ENCODE results near the gene TMEM121B.

The TMEM121B gene

GRCh38 chr22:17101475-17102296, 19.5 kb downstream of the TMEM121B start:
- 91% methylated on average over 14 of the region's 14 CpGs for WGBS
- Histone ChIP-seq H3K27ac (ENCODE audit: low read depth, low read length) (no peak overlapping the region), H3K36me3 (ENCODE audit: insufficient read depth, low read length) (no peaks in the 10 kb centered on the region; the same call in 1 of the 2 replicates), H3K4me1 (ENCODE audit: insufficient read depth, low read length) (no peaks in the 10 kb centered on the region), H3K4me3 (ENCODE audit: low read length) (no peak overlapping the region), H3K9me3 (ENCODE audit: insufficient read depth, low read depth, low read length) (no peaks in the 10 kb centered on the region), H3K27me3 (ENCODE audit: insufficient read depth, low read length) (no peaks in the 10 kb centered on the region), H3K9ac (ENCODE audit: low read depth, low read length) (no peak overlapping the region)

DNA sequence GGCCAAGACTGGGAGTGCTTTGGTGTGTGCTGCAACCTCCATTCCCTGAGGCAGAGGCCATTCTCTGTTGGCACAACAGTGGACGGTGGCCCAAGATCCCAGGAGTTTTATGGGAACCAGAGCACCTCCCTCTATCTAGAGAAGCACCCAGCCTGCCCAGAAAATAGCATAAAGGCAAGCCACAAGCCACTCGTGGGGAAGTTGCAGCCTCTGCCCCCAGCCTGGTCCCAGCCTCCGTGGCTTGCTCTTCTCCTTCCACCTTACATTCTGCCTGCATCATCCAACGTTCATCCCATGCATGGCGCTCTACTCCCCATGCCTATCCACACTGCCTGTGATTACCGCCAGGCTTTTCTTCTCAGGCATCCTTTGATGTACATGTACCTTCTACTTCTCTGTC, 20.5 kb downstream of the TMEM121B start:
- Histone ChIP-seq H3K36me3 (ENCODE audit: insufficient read depth, low read length) (no peaks in the 10 kb centered on the region; the same call in 1 of the 2 replicates), H3K9me3 (ENCODE audit: insufficient read depth, low read depth, low read length) (no peaks in the 10 kb centered on the region), H3K9ac (ENCODE audit: low read depth, low read length) (no peak overlapping the region), H3K4me3 (ENCODE audit: low read length) (no peak overlapping the region), H3K27ac (ENCODE audit: low read depth, low read length) (no peak overlapping the region), H3K27me3 (ENCODE audit: insufficient read depth, low read length) (no peaks in the 10 kb centered on the region), H3K4me1 (ENCODE audit: insufficient read depth, low read length) (no peaks in the 10 kb centered on the region)
- 92% methylated on average over 6 of the region's 6 CpGs for WGBS

GRCh38 chr22:17098379-17098819, 22.8 kb downstream of the TMEM121B start:
- H3K9ac ChIP-seq (ENCODE audit: low read depth, low read length), result no peak overlapping the region
- H3K27ac ChIP-seq (ENCODE audit: low read depth, low read length), result no peak overlapping the region
- no peaks in the 10 kb centered on the region for H3K27me3 ChIP-seq (ENCODE audit: insufficient read depth, low read length)
- H3K4me1 ChIP-seq (ENCODE audit: insufficient read depth, low read length), result no peaks in the 10 kb centered on the region
- no peaks in the 10 kb centered on the region for H3K9me3 ChIP-seq (ENCODE audit: insufficient read depth, low read depth, low read length)
- no peaks in the 10 kb centered on the region; the same call in 1 of the 2 replicates for H3K36me3 ChIP-seq (ENCODE audit: insufficient read depth, low read length)
- no peak overlapping the region for H3K4me3 ChIP-seq (ENCODE audit: low read length)
- WGBS, result 85% methylated on average over 7 of the region's 7 CpGs

DNA sequence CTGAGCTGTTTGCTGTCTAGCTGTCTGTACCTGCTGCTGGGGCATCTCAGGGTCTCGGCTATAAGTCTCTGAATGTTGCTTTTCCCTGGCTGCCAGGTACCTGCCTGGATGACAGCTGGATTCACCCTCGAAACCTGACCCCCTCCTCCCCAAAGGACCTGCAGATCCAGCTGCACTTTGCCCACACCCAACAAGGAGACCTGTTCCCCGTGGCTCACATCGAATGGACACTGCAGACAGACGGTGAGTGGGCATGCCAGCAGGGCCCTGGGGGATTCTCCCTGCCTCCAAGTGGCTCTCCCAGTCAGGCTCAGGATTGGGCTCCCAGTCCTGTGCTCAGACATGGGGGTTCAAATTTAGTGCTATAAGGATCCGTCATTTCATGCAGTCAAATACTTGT, 23.5 kb downstream of the TMEM121B start:
- Histone ChIP-seq H3K27ac (ENCODE audit: low read depth, low read length) (no peak overlapping the region), H3K4me3 (ENCODE audit: low read length) (no peak overlapping the region), H3K27me3 (ENCODE audit: insufficient read depth, low read length) (no peaks in the 10 kb centered on the region), H3K36me3 (ENCODE audit: insufficient read depth, low read length) (no peaks in the 10 kb centered on the region; the same call in 1 of the 2 replicates), H3K9ac (ENCODE audit: low read depth, low read length) (no peak overlapping the region; the same call in 1 of the 2 replicates), H3K9me3 (ENCODE audit: insufficient read depth, low read depth, low read length) (no peaks in the 10 kb centered on the region), H3K4me1 (ENCODE audit: insufficient read depth, low read length) (no peaks in the 10 kb centered on the region)
- WGBS, result 90% methylated on average over 6 of the region's 6 CpGs

- 88% methylated on average over 6 of the region's 6 CpGs for WGBS
- no peaks in the 10 kb centered on the region for H3K4me1 ChIP-seq (ENCODE audit: insufficient read depth, low read length)
- H3K9ac ChIP-seq (ENCODE audit: low read depth, low read length), result no peak overlapping the region
- H3K27ac ChIP-seq (ENCODE audit: low read depth, low read length), result no peak overlapping the region
- H3K9me3 ChIP-seq (ENCODE audit: insufficient read depth, low read depth, low read length), result no peaks in the 10 kb centered on the region
- no peaks in the 10 kb centered on the region; the same call in 1 of the 2 replicates for H3K36me3 ChIP-seq (ENCODE audit: insufficient read depth, low read length)
- no peak overlapping the region for H3K4me3 ChIP-seq (ENCODE audit: low read length)
- no peaks in the 10 kb centered on the region for H3K27me3 ChIP-seq (ENCODE audit: insufficient read depth, low read length)
Observed at GRCh38 chr22:17097062-17097461, 24.1 kb downstream of the TMEM121B start.

DNA sequence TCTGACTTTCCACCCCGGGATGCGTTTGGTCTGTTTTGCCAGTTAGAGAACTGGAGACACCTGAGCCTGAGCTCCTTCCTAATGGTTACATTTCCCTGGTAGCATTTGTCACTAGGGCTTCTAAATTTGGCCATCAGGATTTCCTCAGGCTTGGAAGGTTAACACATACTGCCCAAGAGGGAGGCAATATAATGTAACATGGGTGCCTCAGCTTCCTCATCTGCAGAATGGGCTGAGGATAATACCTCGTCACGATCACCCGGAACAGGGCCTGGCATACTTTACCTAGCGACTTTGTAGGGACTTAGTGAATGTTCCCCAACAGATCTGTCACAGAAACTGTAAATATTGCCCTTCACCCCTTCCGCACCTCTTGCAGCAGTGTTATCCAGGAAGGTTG, 25.1 kb downstream of the TMEM121B start:
- Histone ChIP-seq H3K36me3 (ENCODE audit: insufficient read depth, low read length) (no peaks in the 10 kb centered on the region; the same call in 1 of the 2 replicates), H3K9ac (ENCODE audit: low read depth, low read length) (no peak overlapping the region), H3K27ac (ENCODE audit: low read depth, low read length) (no peak overlapping the region), H3K4me3 (ENCODE audit: low read length) (no peak overlapping the region), H3K9me3 (ENCODE audit: insufficient read depth, low read depth, low read length) (no peaks in the 10 kb centered on the region), H3K27me3 (ENCODE audit: insufficient read depth, low read length) (no peaks in the 10 kb centered on the region), H3K4me1 (ENCODE audit: insufficient read depth, low read length) (no peaks in the 10 kb centered on the region)
- 95% methylated on average over 7 of the region's 7 CpGs for WGBS

DNA sequence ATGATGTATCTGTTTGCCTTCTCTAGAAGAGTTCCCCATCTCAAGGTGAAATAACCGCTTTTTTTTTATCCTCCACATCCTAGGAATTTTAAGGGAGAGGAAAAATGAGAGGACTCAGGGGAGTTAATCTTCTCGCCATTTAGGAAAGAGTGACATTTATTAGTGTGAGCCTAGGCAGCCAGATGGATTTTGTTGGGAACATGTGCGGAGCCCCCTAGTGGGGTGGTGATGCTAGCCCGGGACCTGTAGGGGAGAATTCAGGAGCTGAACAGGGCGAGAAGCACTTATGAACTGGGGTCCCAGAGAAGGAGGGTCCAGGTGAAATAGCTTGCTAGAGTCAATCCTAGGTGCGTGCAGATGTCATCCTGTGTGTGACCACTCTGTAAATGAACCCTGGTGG, 25.6 kb downstream of the TMEM121B start:
- no peaks in the 10 kb centered on the region for H3K4me1 ChIP-seq (ENCODE audit: insufficient read depth, low read length)
- H3K4me3 ChIP-seq (ENCODE audit: low read length), result no peak overlapping the region
- no peaks in the 10 kb centered on the region for H3K27me3 ChIP-seq (ENCODE audit: insufficient read depth, low read length)
- H3K36me3 ChIP-seq (ENCODE audit: insufficient read depth, low read length), result no peaks in the 10 kb centered on the region; the same call in 1 of the 2 replicates
- H3K27ac ChIP-seq (ENCODE audit: low read depth, low read length), result no peak overlapping the region
- WGBS, result 79% methylated on average over 5 of the region's 6 CpGs
- H3K9ac ChIP-seq (ENCODE audit: low read depth, low read length), result no peak overlapping the region
- no peaks in the 10 kb centered on the region for H3K9me3 ChIP-seq (ENCODE audit: insufficient read depth, low read depth, low read length)

- WGBS, result 88% methylated on average over 3 of the region's 3 CpGs
- H3K4me3 ChIP-seq (ENCODE audit: low read length), result no peak overlapping the region
- no peaks in the 10 kb centered on the region for H3K27me3 ChIP-seq (ENCODE audit: insufficient read depth, low read length)
- no peak overlapping the region for H3K27ac ChIP-seq (ENCODE audit: low read depth, low read length)
- no peaks in the 10 kb centered on the region for H3K9me3 ChIP-seq (ENCODE audit: insufficient read depth, low read depth, low read length)
- H3K36me3 ChIP-seq (ENCODE audit: insufficient read depth, low read length), result no peaks in the 10 kb centered on the region
- no peaks in the 10 kb centered on the region; the same call in 1 of the 2 replicates for H3K4me1 ChIP-seq (ENCODE audit: insufficient read depth, low read length)
- no peak overlapping the region for H3K9ac ChIP-seq (ENCODE audit: low read depth, low read length)
Observed at GRCh38 chr22:17093081-17093480, 28.1 kb downstream of the TMEM121B start.

GRCh38 chr22:17091851-17092250, 29.3 kb downstream of the TMEM121B start:
- no peaks in the 10 kb centered on the region for H3K9me3 ChIP-seq (ENCODE audit: insufficient read depth, low read depth, low read length)
- no peaks in the 10 kb centered on the region; the same call in 1 of the 2 replicates for H3K4me1 ChIP-seq (ENCODE audit: insufficient read depth, low read length)
- H3K27ac ChIP-seq (ENCODE audit: low read depth, low read length), result no peak overlapping the region
- 58% methylated on average over 3 of the region's 4 CpGs for WGBS
- no peak overlapping the region for H3K4me3 ChIP-seq (ENCODE audit: low read length)
- no peak overlapping the region for H3K9ac ChIP-seq (ENCODE audit: low read depth, low read length)
- no peaks in the 10 kb centered on the region for H3K36me3 ChIP-seq (ENCODE audit: insufficient read depth, low read length)
- H3K27me3 ChIP-seq (ENCODE audit: insufficient read depth, low read length), result peaks cover 11% of the 10 kb centered on the region

DNA sequence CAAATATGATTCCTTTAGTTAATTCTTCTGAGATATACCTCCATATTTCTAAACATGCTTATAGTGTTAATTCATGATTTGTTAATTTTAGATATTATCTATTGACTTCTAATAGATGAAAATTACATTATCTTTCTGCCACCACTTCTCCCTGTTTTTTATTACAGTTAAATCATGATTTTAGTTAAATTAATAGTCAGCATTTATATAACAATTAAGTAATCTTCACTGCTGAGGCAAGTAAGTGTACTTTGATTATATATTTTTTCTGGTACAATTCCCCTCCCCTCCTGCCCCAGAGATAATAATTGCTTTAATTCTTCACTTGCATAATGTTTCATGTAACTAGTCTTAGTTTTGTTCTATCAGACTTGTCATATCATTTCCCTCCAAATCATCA, 30.6 kb downstream of the TMEM121B start:
- Histone ChIP-seq H3K36me3 (ENCODE audit: insufficient read depth, low read length) (no peaks in the 10 kb centered on the region), H3K4me3 (ENCODE audit: low read length) (no peak overlapping the region), H3K4me1 (ENCODE audit: insufficient read depth, low read length) (peaks cover 5% of the 10 kb centered on the region; the same call in 1 of the 2 replicates), H3K9ac (ENCODE audit: low read depth, low read length) (no peak overlapping the region), H3K9me3 (ENCODE audit: insufficient read depth, low read depth, low read length) (no peaks in the 10 kb centered on the region), H3K27me3 (ENCODE audit: insufficient read depth, low read length) (peaks cover 24% of the 10 kb centered on the region), H3K27ac (ENCODE audit: low read depth, low read length) (no peak overlapping the region)

DNA sequence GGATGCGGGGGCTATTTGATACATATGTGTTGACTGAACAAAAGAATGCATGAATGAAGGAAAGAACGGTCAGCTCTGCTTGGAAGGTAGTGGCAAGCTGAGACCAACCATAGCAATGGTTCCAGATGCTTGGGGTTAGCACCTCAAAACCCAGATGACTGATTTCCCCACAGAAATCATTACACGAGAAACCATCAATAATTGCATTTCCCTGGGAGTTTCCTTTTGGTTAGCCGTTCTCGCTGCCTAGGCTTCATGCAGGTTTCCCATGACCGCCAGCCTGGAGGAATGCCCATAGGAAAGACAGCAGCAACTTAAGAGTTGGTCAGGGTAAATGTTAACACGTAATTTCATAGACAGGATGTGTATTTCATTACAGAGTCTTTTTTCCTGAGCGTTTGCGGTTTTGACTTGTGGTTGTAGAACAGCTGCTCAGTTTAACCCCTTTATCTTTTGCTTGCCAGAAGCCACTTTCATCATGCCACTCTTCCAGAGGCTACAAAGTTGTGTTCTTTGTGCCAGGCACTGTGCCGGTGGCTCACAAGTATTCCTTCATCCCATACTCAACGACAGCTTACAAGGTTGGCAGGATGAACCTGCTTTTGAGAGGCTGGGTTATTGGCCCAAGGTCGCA, 33.5 kb downstream of the TMEM121B start:
- Histone ChIP-seq H3K27ac (ENCODE audit: low read depth, low read length) (no peak overlapping the region), H3K27me3 (ENCODE audit: insufficient read depth, low read length) (peaks cover 43% of the 10 kb centered on the region), H3K9me3 (ENCODE audit: insufficient read depth, low read depth, low read length) (no peaks in the 10 kb centered on the region), H3K4me3 (ENCODE audit: low read length) (no peak overlapping the region), H3K36me3 (ENCODE audit: insufficient read depth, low read length) (no peaks in the 10 kb centered on the region), H3K9ac (ENCODE audit: low read depth, low read length) (no peak overlapping the region), H3K4me1 (ENCODE audit: insufficient read depth, low read length) (peaks cover 5% of the 10 kb centered on the region; the same call in 1 of the 2 replicates)
- 91% methylated on average over 12 of the region's 12 CpGs for WGBS

All from HUES64 (cell line).